H1 (cell line): ENCODE measurements around the gene RPP14. TPM values are rescaled to one million over a fixed set of nuclear protein-coding genes. Genes with fewer than 3 reads are reported as not detected.

Experiments used
- CTCF ChIA-PET: fragments of 300-600 bp; sonication (Branson Sonifier 250); formaldehyde crosslinking; loops from one replicate; lab custom pipeline; 2021; ENCODE audit not compliant: partially characterized antibody; lab: Charles Lee
- POLR2A ChIA-PET: fragments of 300-600 bp; sonication (Branson Sonifier 250); formaldehyde crosslinking; loops from one replicate; lab custom pipeline; 2021; ENCODE audit warnings: inconsistent platforms; ENCODE audit not compliant: partially characterized antibody; lab: Charles Lee
- DNase-seq, 2 experiments: peaks; one replicate each; pipeline versions ENCODE4 v3.0.0 to v3.0.0-alpha.2; 2010 to 2022; ENCODE audit warnings: low spot score in 2 of 2, low read depth in 1 of 2, mixed read lengths in 1 of 2
- FAIRE-seq: peaks from 2 replicates; lab custom pipeline; 2011; peaks lifted over from hg19 to GRCh38; lab: Jason Lieb, UNC
- H2AFZ ChIP-seq: 2 replicates; pipeline ENCODE4 v1.8.1; 2012; ENCODE audit warnings: low read length, inconsistent platforms
- H2AK5ac ChIP-seq: 2 replicates; pipeline ENCODE4 v1.6.1; 2013; ENCODE audit warnings: low read depth, low read length
- H2BK120ac ChIP-seq: replicated peaks from 2 replicates; pipeline ENCODE3; 2013; ENCODE audit warnings: low read depth, low read length, inconsistent platforms
- H2BK12ac ChIP-seq: 2 replicates; pipeline ENCODE4 v1.6.1; 2013; ENCODE audit warnings: low read depth, low read length
- H2BK15ac ChIP-seq: 2 replicates; pipeline ENCODE4 v1.6.1; 2013; ENCODE audit warnings: low read length
- H2BK20ac ChIP-seq: 2 replicates; pipeline ENCODE4 v1.6.1; 2013; ENCODE audit warnings: low read length
- H2BK5ac ChIP-seq: 2 replicates; pipeline ENCODE4 v1.6.1; 2013; ENCODE audit warnings: low read depth, low read length
- H3K14ac ChIP-seq: 2 replicates; pipeline ENCODE4 v1.6.1; 2013; ENCODE audit warnings: inconsistent platforms; ENCODE audit not compliant: insufficient read length
- H3K18ac ChIP-seq: 2 replicates; pipeline ENCODE4 v1.6.1; 2013; ENCODE audit warnings: low read length; ENCODE audit errors: extremely low read depth
- H3K23ac ChIP-seq: 2 replicates; pipeline ENCODE4 v1.6.1; 2013; ENCODE audit warnings: inconsistent platforms; ENCODE audit not compliant: insufficient read length
- H3K23me2 ChIP-seq: 2 replicates; pipeline ENCODE4 v1.6.1; 2013; ENCODE audit warnings: low read depth, low read length
- H3K27ac ChIP-seq: 2 replicates; pipeline ENCODE4 v1.6.1; 2011; ENCODE audit warnings: low read depth, low read length, inconsistent platforms
- H3K27me3 ChIP-seq, 4 experiments: replicated peaks in 1 of 4; 1 replicate in 1 of 4; 2 replicates in 3 of 4; pipeline versions ENCODE4 v1.6.1 to v1.8.1; 2011 to 2013; ENCODE audit warnings: low read length in 3 of 4, mild to moderate bottlenecking in 3 of 4, inconsistent platforms in 2 of 4, mixed read lengths in 2 of 4, moderate library complexity in 1 of 4; ENCODE audit not compliant: control insufficient read depth in 3 of 4, insufficient read depth in 3 of 4; ENCODE audit errors: extremely low read depth in 1 of 4
- H3K36me3 ChIP-seq, 4 experiments: 2 replicates each; pipeline versions ENCODE4 v1.6.1 to v1.8.1; 2011 to 2013; ENCODE audit warnings: mild to moderate bottlenecking in 4 of 4, low read length in 3 of 4, moderate library complexity in 2 of 4, control low read depth in 1 of 4, inconsistent platforms in 1 of 4; ENCODE audit not compliant: insufficient read depth in 4 of 4, control insufficient read depth in 2 of 4
- H3K4ac ChIP-seq: replicated peaks from 2 replicates; pipeline ENCODE3; 2013; ENCODE audit warnings: low read length, low read depth, mixed read lengths, inconsistent platforms; ENCODE audit not compliant: insufficient read length
- H3K4me1 ChIP-seq, 4 experiments: replicated peaks in 1 of 4; 1 replicate in 1 of 4; 2 replicates in 3 of 4; pipeline versions ENCODE4 v1.6.1 to v1.8.1; 2011 to 2013; ENCODE audit warnings: low read length in 3 of 4, inconsistent platforms in 2 of 4, mixed read lengths in 1 of 4; ENCODE audit not compliant: insufficient read depth in 4 of 4, control insufficient read depth in 3 of 4
- H3K4me2 ChIP-seq, 2 experiments: 2 replicates each; pipeline versions ENCODE4 v1.6.1 to v1.8.1; 2011 to 2013; ENCODE audit warnings: low read depth in 2 of 2, low read length in 2 of 2, control low read depth in 1 of 2, inconsistent platforms in 1 of 2, mild to moderate bottlenecking in 1 of 2; ENCODE audit not compliant: insufficient read depth in 1 of 2
- H3K4me3 ChIP-seq, 4 experiments: fragments of 200-600, 300-600 bp in 1 of 4; sonication (generic), shearing (Covaris generic), sonication (Bioruptor Twin) in 1 of 4; 2 replicates each; pipeline versions ENCODE4 v1.5.1 to v1.8.1; 2011 to 2016; ENCODE audit warnings: low read length in 4 of 4, low read depth in 3 of 4, control low read depth in 2 of 4, inconsistent platforms in 2 of 4, mild to moderate bottlenecking in 2 of 4, mixed read lengths in 1 of 4, moderate library complexity in 1 of 4; ENCODE audit not compliant: insufficient read depth in 2 of 4; ENCODE audit errors: extremely low read depth in 1 of 4
- H3K56ac ChIP-seq: replicated peaks from 2 replicates; pipeline ENCODE3; 2013; ENCODE audit warnings: low read depth, mild to moderate bottlenecking, mixed read lengths, low read length, inconsistent platforms; ENCODE audit not compliant: insufficient read length
- H3K79me1 ChIP-seq: 2 replicates; pipeline ENCODE4 v1.6.1; 2013; ENCODE audit warnings: low read depth, low read length, control low read depth
- H3K79me2 ChIP-seq, 2 experiments: 2 replicates each; pipeline versions ENCODE4 v1.6.1 to v1.8.1; 2012 to 2013; ENCODE audit warnings: low read length in 2 of 2, mild to moderate bottlenecking in 2 of 2, inconsistent platforms in 1 of 2; ENCODE audit not compliant: insufficient read depth in 2 of 2, control insufficient read depth in 1 of 2
- H3K9ac ChIP-seq, 4 experiments: replicated peaks in 1 of 4; 1 replicate in 1 of 4; 2 replicates in 3 of 4; pipeline versions ENCODE4 v1.6.1 to v1.8.1; 2011 to 2013; ENCODE audit warnings: low read depth in 3 of 4, low read length in 3 of 4, control low read depth in 2 of 4, mild to moderate bottlenecking in 2 of 4, moderate library complexity in 2 of 4, inconsistent platforms in 1 of 4; ENCODE audit errors: extremely low read depth in 1 of 4
- H3K9me3 ChIP-seq, 2 experiments: 2 replicates each; pipeline versions ENCODE4 v1.6.1 to v1.8.1; 2012 to 2013; ENCODE audit warnings: mild to moderate bottlenecking in 2 of 2, moderate library complexity in 2 of 2, control low read depth in 1 of 2, inconsistent platforms in 1 of 2, low read depth in 1 of 2, low read length in 1 of 2, mixed read lengths in 1 of 2; ENCODE audit not compliant: insufficient read depth in 2 of 2
- H4K20me1 ChIP-seq, 2 experiments: replicated peaks in 1 of 2; 2 replicates each; pipeline versions ENCODE3 to v1.8.1; 2011 to 2013; ENCODE audit warnings: inconsistent platforms in 2 of 2, low read length in 2 of 2, mild to moderate bottlenecking in 1 of 2; ENCODE audit not compliant: insufficient read depth in 2 of 2, control insufficient read depth in 1 of 2
- H4K5ac ChIP-seq: 2 replicates; pipeline ENCODE4 v1.6.1; 2013; ENCODE audit warnings: low read length, low read depth, mixed read lengths, inconsistent platforms; ENCODE audit not compliant: insufficient read length
- H4K8ac ChIP-seq: 2 replicates; pipeline ENCODE4 v1.8.0; 2013; ENCODE audit warnings: mild to moderate bottlenecking, moderate library complexity, low read length, inconsistent platforms; ENCODE audit not compliant: insufficient read depth; ENCODE audit errors: extremely low read depth
- H4K91ac ChIP-seq: replicated peaks from 2 replicates; pipeline ENCODE3; 2013; ENCODE audit warnings: low read length, mixed read lengths, inconsistent platforms; ENCODE audit not compliant: insufficient read length
- CBX5 ChIP-seq: fragments of 300-800, 300-1000 bp; sonication (generic); IDR thresholded peaks from 2 replicates; pipeline ENCODE4 v1.7.1; 2016; ENCODE audit warnings: antibody characterized with exemption, low read length, low read depth
- CHD1 ChIP-seq: IDR thresholded peaks from 2 replicates; pipeline ENCODE4 v1.6.1; 2012; ENCODE audit warnings: low read depth, low read length, improper control_type of control experiment
- HDAC2 ChIP-seq, 2 experiments: fragments of 300-600 bp in 1 of 2; sonication (generic) in 1 of 2; IDR thresholded peaks; 2 replicates each; pipeline ENCODE4 v1.6.1; 2011 to 2012; ENCODE audit warnings: low read depth in 2 of 2, low read length in 2 of 2, mild to moderate bottlenecking in 2 of 2, moderate library complexity in 2 of 2, borderline replicate concordance in 1 of 2, inconsistent platforms in 1 of 2
- JUND ChIP-seq: IDR thresholded peaks from 2 replicates; pipeline ENCODE4 v1.6.1; 2011; ENCODE audit warnings: mild to moderate bottlenecking, improper control_type of control experiment, low read length
- NANOG ChIP-seq: IDR thresholded peaks from 2 replicates; pipeline ENCODE4 v1.6.1; 2011; ENCODE audit warnings: low read length, low read depth, mild to moderate bottlenecking, inconsistent platforms; ENCODE audit not compliant: insufficient read depth, poor library complexity, severe bottlenecking
- NRF1 ChIP-seq: IDR thresholded peaks from 2 replicates; pipeline ENCODE4 v1.6.1; 2011; ENCODE audit warnings: mild to moderate bottlenecking, low read depth, low read length, improper control_type of control experiment
- POLR2AphosphoS5 ChIP-seq: IDR thresholded peaks from 2 replicates; pipeline ENCODE4 v1.6.1; 2011; ENCODE audit warnings: low read depth, low read length
- POU5F1 ChIP-seq: IDR thresholded peaks from 2 replicates; pipeline ENCODE4 v1.6.1; 2011; ENCODE audit warnings: low read depth, mild to moderate bottlenecking, low read length, moderate library complexity
- RNF2 ChIP-seq: fragments of 200-900, 300-1000 bp; sonication (generic); IDR thresholded peaks from 2 replicates; pipeline ENCODE4 v1.7.1; 2016; ENCODE audit warnings: borderline replicate concordance, low read depth, mild to moderate bottlenecking, antibody characterized with exemption, low read length; ENCODE audit not compliant: poor library complexity, severe bottlenecking; ENCODE audit errors: missing control alignments
- SAP30 ChIP-seq: fragments of 300-600 bp; sonication (generic); IDR thresholded peaks from 2 replicates; pipeline ENCODE4 v1.7.1; 2012; ENCODE audit warnings: low read length, moderate library complexity, mild to moderate bottlenecking, inconsistent platforms; ENCODE audit not compliant: insufficient read depth, insufficient replicate concordance
- SP1 ChIP-seq: IDR thresholded peaks from 2 replicates; pipeline ENCODE4 v1.6.1; 2011; ENCODE audit warnings: low read depth, low read length
- SP4 ChIP-seq: IDR thresholded peaks from 2 replicates; pipeline ENCODE4 v1.6.1; 2012; ENCODE audit warnings: low read length, inconsistent platforms
- SRF ChIP-seq: IDR thresholded peaks from 2 replicates; pipeline ENCODE4 v1.6.1; 2011; ENCODE audit warnings: mild to moderate bottlenecking, low read depth, low read length, moderate library complexity
- TEAD4 ChIP-seq: IDR thresholded peaks from 2 replicates; pipeline ENCODE4 v1.6.1; 2012; ENCODE audit warnings: low read depth, low read length, inconsistent platforms, mixed read lengths
- WGBS, 2 experiments: shearing (Covaris generic) in 1 of 2; methylation state at CpG; one replicate each; pipeline versions ENCODE4 v1.1.6 to v1.1.7; 2013 to 2015; ENCODE audit warnings: low lambda C conversion rate in 2 of 2, mixed read lengths in 2 of 2, inconsistent platforms in 1 of 2, low coverage in 1 of 2, missing lambda C conversion rate in 1 of 2; ENCODE audit not compliant: insufficient replicate concordance in 2 of 2, insufficient coverage in 1 of 2, insufficient read length in 1 of 2; ENCODE audit errors: extremely low coverage in 1 of 2, missing lambda C conversion rate in 1 of 2; 5-methylcytosine and 5-hydroxymethylcytosine counted together
- polyA plus RNA-seq, 7 experiments: library from polyadenylated mRNA; depleted of rRNA in 3 of 7; stranded (reverse) in 5 of 7; unstranded in 2 of 7; fragments of >200 nt in 5 of 7; fragments of 200-250 nt in 2 of 7; gene quantifications; 1 replicate in 5 of 7; 2 replicates in 1 of 7; 4 replicates in 1 of 7; pipeline versions ENCODE4 v1.2.1 to v1.2.3, GENCODE V29; 2011 to 2013; ENCODE audit warnings: missing spikeins in 2 of 7, mixed read lengths in 2 of 7
- total RNA-seq: library from RNA; stranded (reverse); fragmentation: NEBNext Ultra II Directional; extraction: Animal tissue kit (Norgen Biotek cat#: 25700); gene quantifications from 2 replicates; pipeline ENCODE4 v1.2.1, GENCODE V29; 2021

Gene RPP14
- total and polyA plus RNA-seq, 2 of the 8 experiments (the other 6 are each of a cell fraction or from before 2014, with no cell fraction given) = 11.7 to 23.4 TPM

DNA sequence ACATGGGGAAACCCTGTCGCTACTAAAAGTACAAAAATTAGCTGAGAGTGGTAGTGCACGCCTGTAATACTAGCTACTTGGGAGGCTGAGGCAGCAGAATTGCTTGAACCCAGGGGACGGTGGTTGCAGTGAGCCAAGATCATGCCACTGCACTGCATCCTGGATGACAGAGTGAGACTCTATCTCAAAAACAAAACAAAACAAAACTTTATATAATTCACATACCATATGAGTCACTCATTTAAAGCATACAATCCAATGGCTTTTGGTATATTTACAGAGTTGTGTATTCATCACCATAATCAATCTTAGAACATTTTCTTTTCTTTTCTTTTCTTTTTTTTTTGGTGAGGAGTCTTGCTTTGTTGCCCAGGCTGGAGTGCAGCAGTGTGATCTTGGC lies 35.3 kb downstream of the RPP14 start:
- Histone ChIP-seq H2BK120ac (no peak overlapping the region), H3K18ac (no peak overlapping the region), H2AFZ (no peak overlapping the region), H3K36me3 (no peaks in the 10 kb centered on the region), H2BK12ac (no peak overlapping the region), H2BK15ac (no peak overlapping the region), H4K91ac (no peak overlapping the region), H3K4ac (no peak overlapping the region), H3K4me3 (no peak overlapping the region), H3K27ac (no peak overlapping the region), H4K8ac (no peak overlapping the region), H3K23ac (no peak overlapping the region), H3K27me3 (no peaks in the 10 kb centered on the region; a peak in 1 of 7 replicates), H2AK5ac (no peak overlapping the region), H2BK20ac (no peak overlapping the region), H3K9ac (no peak overlapping the region), H3K23me2 (no peaks in the 10 kb centered on the region; the same call in 1 of the 2 replicates), H3K56ac (no peak overlapping the region), H3K9me3 (no peaks in the 10 kb centered on the region), H3K4me2 (no peak overlapping the region), H3K79me2 (no peaks in the 10 kb centered on the region), H4K5ac (no peak overlapping the region), H3K14ac (no peak overlapping the region), H3K4me1 (no peaks in the 10 kb centered on the region), H2BK5ac (no peak overlapping the region), H3K79me1 (no peaks in the 10 kb centered on the region), H4K20me1 (no peaks in the 10 kb centered on the region)
- FAIRE-seq (no peak), DNase-seq (no peak)
- WGBS, 2 experiments = 84% methylated on average over 3 of the region's 3 CpGs; no CpG with 5 or more reads in 1 of the 2 experiments
- ChIA-PET POLR2A (interaction anchor here (0.9 kb wide), 1 partner anchor 9 kb away, joined by 3 read pairs; no protein-coding TSS in a partner anchor), CTCF (interaction anchor here (1.5 kb wide), 1 partner anchor 15 kb away, joined by 3 read pairs; no protein-coding TSS in a partner anchor)
- no peak for TF ChIP-seq NRF1
- no peak for TF ChIP-seq RNF2
- TF ChIP-seq CBX5 = no peak
- no peak for TF ChIP-seq SP4
- TF ChIP-seq TEAD4 = no peak
- TF ChIP-seq HDAC2 (IDR thresholded peaks at IDR 0.05; ENCODE audit: borderline replicate concordance in 1 of 2, low read depth in 2 of 2, low read length in 2 of 2) = no peak
- no peak for TF ChIP-seq SP1
- no peak for TF ChIP-seq SRF
- no peak for TF ChIP-seq POU5F1
- TF ChIP-seq SAP30 = no peak
- TF ChIP-seq CHD1 = no peak
- TF ChIP-seq NANOG = no peak
- TF ChIP-seq POLR2AphosphoS5 = no peak
- TF ChIP-seq JUND = no peak
